Inflammatory macrophage treated with lipopolysaccharide for 1 hour (primary cell): Measurements from ENCODE around the gene CTIF.

Experiments
- DNase-seq, 2 donors: peaks; one replicate each; pipeline ENCODE4 v3.0.0-alpha.2; 2020 to 2022

CTIF gene

DNA sequence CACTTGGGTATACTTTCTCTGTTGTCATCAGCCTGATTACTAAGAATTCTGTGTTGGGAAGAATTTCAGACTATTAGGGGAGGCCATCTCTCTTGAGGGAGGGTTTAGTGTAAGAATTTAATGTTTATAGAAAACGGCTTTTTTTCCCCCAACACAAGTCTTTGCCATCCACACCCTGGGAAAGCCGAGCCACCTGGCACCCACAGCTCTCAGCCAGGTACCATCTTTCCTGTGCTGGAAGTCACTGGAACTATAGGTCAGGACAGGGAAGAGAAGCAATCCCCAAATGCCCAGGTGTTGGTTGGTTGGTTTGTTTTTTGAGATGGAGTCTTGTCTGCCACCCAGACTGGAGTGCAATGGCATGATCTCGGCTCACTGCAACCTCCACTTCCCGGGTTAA, 256.9 kb downstream of the CTIF start:
- DNase-seq = no peak

DNA sequence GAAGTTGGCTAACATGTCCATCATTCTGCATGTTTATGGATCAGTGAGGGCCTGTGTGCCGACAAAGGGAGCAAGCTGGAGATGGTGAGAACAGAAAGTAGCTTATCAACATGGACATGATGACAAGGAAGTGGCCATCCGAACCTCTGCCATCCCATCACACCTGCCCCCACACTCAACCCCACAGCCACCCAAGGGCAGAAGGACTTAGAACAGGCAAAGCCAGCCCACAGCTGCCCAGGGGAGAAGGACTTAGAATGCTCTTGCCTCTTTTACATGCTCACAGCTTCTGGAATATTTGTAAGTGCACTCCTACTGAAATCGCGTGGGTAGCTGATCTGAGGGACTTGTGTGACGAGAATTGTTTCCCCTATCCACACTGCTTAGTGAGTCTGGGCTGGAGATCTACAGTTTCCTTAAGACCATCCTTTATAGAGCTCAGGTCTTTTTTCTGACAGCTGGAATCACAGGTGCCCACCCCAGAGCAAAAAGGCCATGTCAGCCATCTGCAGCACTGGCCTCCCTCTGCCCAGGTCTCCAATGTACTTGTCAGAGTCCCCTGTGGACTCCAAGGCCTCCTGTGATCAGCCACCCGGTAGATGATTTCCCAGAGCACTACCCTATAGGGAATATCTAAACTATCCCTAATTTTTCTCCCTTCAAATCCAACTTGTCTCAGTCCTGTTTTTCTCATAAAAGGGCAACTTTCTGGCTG, 257.8 kb downstream of the CTIF start:
- peak in 1 of 2 donors; percentile 68 for DNase-seq

DNA sequence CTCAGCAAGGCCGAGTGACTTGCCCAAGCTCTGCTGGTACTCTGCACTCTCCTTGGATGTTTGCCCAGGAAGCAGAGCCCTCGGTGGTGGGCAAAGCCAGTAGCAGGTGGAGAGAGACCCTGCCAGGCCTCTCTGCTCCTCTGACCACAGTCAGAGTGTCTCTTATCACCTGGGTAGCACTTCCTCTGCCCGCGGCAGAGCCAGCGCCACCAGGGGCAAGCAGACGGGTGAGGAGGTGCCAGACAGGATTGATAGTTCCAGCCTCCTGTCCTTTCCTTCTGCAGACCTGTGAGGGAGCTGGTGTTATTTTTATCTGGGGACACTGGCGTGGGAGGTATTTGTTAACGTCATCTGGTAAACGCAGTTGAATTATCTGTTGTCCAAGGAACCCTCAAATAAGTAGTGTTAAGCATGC, 259.0 kb downstream of the CTIF start:
- no peak for DNase-seq

GRCh38 chr18:48798334-48799245, 259.8 kb downstream of the CTIF start:
- DNase-seq = no peak

DNA sequence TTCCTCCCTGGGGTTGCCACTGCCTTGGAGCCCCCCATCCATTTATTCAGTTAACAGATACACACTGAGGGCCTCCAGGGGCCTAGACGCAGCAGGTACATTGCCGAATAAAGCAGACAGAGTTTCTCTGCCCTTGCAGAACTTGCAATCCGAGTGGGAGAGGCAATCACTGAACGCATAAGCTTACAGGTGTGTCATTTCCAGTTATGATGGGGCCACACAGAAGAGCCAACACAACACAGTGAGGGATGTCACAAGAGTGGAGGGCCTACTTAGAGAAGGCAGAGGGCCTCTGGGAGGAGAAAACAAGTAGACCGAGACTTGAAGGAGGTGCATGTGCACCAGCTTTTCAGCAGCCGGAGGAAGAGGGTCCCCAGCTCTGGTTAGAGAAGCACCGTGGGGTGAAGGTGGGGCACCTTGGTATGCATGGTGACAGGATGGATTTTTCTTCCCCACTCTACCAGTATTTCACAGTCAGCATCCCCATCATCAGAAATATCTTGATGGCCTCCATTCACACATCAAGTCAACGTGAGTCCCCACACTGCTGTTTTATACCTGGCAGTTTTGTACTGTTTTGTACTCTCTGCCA, 261.0 kb downstream of the CTIF start:
- no peak for DNase-seq

DNA sequence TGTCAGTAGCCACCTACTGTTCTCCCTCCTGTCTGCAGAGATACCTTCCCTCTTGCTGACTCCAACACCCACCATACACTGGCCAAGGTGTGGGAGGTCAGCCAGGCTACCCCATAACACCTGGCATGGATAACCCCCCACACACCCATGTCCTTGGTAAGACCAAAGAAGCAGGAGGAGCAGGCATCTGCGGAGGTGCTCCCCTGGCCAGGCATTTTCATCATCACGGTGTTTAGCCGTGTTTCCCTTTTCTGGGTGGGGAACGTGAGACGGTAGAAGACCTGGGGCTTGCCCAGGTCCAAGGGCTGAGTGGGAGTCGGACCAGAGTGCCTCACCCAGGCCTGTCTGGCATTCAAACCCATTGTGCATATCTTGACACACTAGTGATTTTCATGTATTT, 261.6 kb downstream of the CTIF start:
- DNase-seq = no peak

DNA sequence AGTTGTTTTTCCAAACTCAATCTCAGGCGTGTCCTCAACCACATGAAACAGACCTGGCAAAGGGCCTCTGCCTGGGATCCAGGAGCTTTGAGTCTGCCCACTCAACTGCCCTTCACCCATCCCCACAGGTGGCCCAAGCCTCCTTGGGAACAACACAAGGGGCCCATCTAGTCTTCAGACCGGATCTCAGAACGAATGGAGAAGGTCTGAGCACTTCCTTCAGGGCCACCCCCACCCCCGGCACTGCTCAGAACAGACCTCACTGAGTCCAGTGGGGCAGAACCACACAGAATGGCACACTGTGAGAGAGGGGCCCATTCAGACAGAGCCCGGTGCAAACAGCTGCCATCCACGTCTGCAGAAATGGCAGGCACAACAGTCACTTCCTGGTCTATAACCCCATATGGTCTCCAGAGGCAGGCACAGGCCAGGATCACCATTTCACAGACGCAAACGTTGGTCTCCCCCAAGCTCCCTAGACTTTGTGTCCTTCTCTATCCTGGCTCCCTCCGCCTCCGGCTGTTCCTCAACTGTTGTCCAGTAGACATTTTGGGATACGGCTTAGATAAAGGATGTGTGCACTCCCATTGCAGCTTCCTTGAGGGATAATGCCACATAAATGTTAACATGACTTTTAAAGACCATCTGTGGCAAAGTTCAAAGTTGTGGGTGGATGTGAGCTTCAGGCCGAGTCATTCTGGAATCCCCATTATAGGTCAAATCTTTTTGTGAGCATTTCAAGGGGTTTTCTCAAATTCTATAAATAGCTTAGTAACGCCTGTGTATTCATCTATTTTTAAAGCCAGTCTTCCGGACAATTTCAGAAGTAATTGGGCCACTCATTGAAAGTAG, 262.3 kb downstream of the CTIF start:
- DNase-seq = peak; percentile 84 to 97

DNA sequence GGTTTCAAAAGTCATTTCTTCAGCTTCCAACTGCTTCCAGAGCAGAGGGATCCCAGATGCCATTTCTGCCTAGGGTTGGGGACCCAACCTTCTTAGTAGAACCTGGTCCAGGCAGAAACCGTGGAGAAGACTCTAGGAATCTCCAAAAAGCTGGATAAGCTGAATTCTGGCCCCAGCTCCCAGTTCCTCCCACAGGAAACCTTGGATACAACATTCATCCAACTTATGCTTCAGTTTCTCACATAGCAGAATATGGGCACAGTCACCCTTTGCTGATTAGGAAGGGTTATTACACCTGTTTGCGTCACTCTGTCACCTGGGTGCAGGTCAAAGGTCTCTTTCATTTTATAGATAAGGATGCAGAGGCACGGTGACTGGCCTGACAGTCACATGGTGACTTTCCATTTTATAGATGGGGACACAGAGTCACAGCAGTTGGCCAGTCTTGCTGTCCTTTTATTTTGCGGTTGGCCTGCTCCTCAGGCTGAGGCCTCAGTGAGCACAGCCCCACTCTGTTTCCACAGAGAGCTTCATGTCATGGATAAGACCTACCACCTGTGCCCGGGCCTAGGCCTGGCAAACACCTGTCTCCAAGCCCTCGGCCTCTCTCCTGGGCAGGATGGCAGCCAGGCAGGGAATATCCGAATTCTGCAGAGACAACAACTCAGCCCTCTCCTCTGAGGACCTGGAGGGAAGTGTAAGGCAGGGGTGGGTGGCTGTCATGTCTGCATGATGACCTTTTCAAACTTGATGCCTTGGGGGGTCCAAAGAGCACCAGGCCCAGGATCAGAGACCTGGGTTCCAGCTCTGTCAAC, 263.1 kb downstream of the CTIF start:
- DNase-seq = no peak

DNA sequence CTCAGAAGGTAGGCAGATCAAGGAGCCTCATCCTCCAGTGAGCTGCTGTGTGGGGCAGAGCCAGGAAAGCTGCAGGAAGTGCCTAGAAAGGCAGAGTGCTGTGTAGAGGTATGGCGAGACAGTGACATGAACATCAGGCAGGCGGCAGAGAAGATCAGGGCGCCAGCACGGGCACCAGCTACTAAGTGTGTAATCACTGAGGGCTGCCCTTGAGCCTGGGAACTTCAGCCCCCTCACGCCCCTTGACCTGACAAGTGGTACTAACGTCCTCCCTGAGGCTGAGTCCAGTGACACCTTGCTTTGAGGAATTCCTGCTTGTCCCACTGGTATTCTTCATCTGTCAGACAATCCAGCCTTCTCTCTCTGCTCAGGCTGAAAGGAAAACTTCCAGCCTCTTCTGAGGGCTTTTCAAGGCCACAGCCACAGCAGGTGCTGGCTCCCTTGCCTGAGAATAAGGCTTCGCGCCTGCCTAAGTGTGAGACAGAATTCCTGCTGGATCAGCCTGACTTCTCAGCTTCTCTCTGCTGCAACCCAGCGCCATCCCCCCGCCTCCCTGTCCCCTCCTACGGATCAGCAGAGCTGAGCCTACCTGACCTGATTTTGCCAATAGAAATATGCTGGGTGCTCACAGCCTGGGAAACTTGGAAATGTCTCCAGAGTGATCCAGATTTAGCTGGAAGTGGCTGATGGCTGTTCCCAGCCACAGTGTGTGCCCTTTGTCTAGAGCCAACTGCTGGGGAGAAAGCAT, 263.9 kb downstream of the CTIF start:
- no peak for DNase-seq

- no peak for DNase-seq
These were observed 264.7 kb downstream of the CTIF start for GRCh38 chr18:48803518-48803917.

GRCh38 chr18:48803951-48804855, 265.4 kb downstream of the CTIF start:
- no peak for DNase-seq

DNA sequence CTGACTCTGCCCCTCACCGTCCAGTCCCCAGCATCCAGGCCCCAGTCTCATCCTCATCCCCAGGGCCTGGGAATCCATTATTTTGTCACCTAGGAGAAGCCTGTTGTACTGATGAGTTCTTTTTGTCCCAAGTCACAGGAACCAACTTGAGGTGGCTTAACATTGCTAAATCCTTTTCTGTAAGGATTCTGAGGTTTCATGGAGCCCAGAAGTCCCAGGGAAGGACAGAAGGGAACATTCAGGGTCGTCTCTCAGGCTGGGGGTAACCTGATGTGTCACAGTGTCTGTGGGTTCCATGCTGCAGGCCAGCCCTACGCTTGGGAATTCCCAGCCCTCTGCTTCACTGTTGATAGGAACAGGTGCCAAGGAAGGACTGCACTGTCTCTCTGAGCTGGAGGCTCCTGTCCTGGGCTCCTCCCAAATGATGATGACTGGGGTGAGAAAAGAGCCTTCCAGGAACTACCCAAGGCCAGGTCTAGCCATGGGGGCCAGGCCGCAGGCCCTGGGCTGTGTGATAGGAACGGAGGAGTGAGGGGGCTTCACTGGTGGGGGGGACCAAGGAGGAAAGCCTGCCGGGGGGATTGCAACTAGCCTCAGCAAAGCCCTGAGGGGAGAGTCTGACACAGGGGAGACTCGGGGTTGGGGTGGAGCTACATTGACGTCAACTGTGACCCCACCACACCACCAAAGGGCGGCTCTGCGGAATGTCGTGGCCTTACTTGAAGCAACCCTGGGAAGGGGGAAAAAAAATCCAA, 266.2 kb downstream of the CTIF start:
- no peak for DNase-seq

GRCh38 chr18:48805826-48806535, 267.1 kb downstream of the CTIF start:
- no peak for DNase-seq

DNA sequence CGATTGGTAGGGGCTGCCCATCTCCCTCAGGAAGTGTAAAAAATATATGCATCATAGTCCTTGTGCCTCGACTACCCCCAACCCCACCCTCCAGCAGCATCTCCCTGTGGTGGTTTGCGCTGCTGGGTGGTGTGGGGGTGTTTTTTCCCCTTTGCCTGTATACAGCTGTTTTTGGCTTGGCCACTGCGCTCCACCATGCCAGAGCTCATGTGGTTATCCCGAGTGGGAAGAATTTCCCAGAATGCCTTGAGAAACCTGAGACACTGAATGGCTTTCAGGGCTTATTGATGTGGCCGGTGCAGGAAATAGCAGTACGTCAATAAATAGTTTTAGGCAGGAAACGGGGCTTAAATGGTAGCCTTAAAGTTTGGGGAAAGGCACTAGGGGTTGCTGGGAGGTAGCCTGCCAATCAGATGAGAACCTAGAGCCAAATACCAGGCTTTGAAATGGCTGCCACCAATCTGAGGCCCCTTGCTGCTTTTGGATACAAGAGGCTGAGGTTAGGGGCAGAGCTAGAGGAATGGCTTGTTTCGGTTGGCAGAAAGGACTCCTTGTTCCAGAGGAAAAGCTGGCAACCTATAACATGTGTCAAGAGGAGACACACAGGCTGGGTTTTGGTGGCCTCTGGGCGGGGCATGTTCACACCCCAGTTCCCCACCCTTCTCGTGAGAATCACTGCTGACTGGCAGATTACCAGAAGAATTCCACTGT, 267.9 kb downstream of the CTIF start:
- no peak for DNase-seq

DNA sequence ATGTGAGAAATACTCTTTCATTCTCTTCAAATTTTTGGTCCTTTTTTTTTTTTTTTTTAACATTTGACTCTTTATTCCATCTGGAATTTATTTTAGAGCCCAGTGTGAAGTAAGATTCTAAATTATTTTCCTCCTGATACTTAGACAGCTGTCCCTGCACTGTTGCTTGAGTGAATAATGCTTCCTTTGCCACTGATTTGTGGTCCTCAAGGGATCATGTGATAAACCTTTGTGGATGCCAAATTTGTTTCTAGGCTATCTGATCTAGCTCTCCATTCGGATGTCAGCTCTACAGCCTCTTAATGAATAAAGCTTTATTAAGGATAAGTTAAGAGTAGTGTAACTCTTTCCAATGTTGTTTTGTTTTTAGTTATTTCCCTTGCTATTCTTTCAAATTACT, 269.6 kb downstream of the CTIF start:
- no peak for DNase-seq

- DNase-seq = peak; percentile 35 to 49
These were observed 270.5 kb downstream of the CTIF start for GRCh38 chr18:48809365-48809764.

DNA sequence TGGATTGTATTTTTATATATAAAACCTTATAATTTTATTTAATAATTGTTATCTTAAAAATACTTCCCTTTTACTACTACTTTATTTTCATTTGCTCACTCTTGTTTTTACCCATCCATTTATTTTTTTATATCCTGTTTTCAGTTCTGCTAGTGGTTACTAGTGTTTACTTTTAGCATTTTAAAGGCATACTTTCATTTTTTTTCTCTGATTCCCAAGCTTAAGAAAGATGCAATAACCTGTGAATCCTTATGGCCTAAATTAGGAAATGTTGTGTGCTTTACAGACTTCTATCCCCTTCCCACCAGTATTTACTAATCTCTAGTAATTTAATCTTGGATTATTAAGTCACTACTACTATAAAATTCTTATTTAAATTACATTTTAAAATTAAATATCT, 272.0 kb downstream of the CTIF start:
- DNase-seq = no peak

DNA sequence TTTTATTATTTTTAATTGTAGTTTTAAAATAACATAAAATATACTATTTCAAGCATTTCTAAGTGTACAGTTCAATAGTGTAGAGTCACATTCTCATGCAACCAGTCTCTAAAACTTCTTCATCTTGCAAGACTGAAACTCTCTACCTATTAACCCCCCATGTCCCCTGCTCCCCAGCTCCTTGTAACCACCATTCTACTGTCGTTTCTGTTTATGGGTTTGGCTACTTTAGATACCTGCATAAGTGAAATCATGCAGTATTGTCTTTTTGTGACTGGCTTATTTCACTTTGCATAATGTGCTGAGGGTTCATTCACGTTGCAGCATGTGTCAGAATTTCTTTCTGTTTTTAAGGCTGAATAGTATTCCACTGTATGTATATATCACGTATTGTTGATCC, 272.6 kb downstream of the CTIF start:
- DNase-seq = no peak
